ENCODE data around the gene POU2F1. TPM values are rescaled to one million over a fixed set of nuclear protein-coding genes. Genes with fewer than 3 reads are reported as not detected.

POU2F1 gene
- total RNA-seq, 1 experiment from 2014 or later: 24.5 TPM

GRCh38 chr1:167453123-167453522 is 232.4 kb downstream of the POU2F1 start:
- no peaks in the 10 kb centered on the region for H3K79me2 ChIP-seq (ENCODE audit: insufficient read depth, low read length)
- H3K4me2 ChIP-seq (ENCODE audit: low read length): no peak overlapping the region
- H3K27me3 ChIP-seq (ENCODE audit: insufficient read depth, low read length): no peaks in the 10 kb centered on the region
- BruUV-seq (replicated peaks): no TSS peak
- peaks cover 3 to 15% of the 10 kb centered on the region in 2 experiments; a peak in 3 of 4 replicates for H3K4me1 ChIP-seq (ENCODE audit: control insufficient read depth in 1 of 2, insufficient read depth in 2 of 2, low read length in 2 of 2)
- H2AFZ ChIP-seq (ENCODE audit: low read depth, low read length, poor library complexity, severe bottlenecking): no peak overlapping the region
- H3K9ac ChIP-seq (ENCODE audit: low read length): no peak overlapping the region
- TF ChIP-seq YY1 (IDR thresholded peaks at IDR 0.05; ENCODE audit: extremely low read depth, insufficient replicate concordance, low read depth, low read length): no peak
- TF ChIP-seq FOSL1 (IDR thresholded peaks at IDR 0.05; ENCODE audit: low read depth): no peak
- TF ChIP-seq SIN3A (IDR thresholded peaks at IDR 0.05; ENCODE audit: low read depth): no peak
- TF ChIP-seq POLR2A (IDR thresholded peaks at IDR 0.05; ENCODE audit: borderline replicate concordance, extremely low read depth, insufficient read depth, insufficient read length): no peak
- TF ChIP-seq EZH2 (IDR thresholded peaks at IDR 0.05): no peak
- TF ChIP-seq SP1 (IDR thresholded peaks at IDR 0.05; ENCODE audit: low read depth): no peak
- no peak for TF ChIP-seq TCF7L2 (IDR thresholded peaks at IDR 0.05; ENCODE audit: borderline replicate concordance, extremely low read depth, insufficient read depth, insufficient read length)
- no peak for TF ChIP-seq CTCF (IDR thresholded peaks at IDR 0.05 in 2 of 3, conservative IDR thresholded peaks at IDR 0.05 in 1 of 3; ENCODE audit: borderline replicate concordance in 1 of 3, insufficient read depth in 1 of 3, low read depth in 2 of 3, low read length in 2 of 3)
- TF ChIP-seq ELF1 (IDR thresholded peaks at IDR 0.05; ENCODE audit: borderline replicate concordance, low read depth): no peak
- TF ChIP-seq ATF3 (IDR thresholded peaks at IDR 0.05): no peak
- no peak for TF ChIP-seq ZNF274 (IDR thresholded peaks at IDR 0.05; ENCODE audit: low read depth, low read length)
- TF ChIP-seq RAD21 (IDR thresholded peaks at IDR 0.05; ENCODE audit: low read depth): no peak
- TF ChIP-seq POLR2AphosphoS5 (IDR thresholded peaks at IDR 0.05; ENCODE audit: low read depth, low read length): no peak
- no peak for TF ChIP-seq ZBTB33 (IDR thresholded peaks at IDR 0.05; ENCODE audit: extremely low read depth, insufficient replicate concordance, low read length)
- TF ChIP-seq EZH2phosphoT487 (IDR thresholded peaks at IDR 0.05; ENCODE audit: borderline replicate concordance): no peak
- TF ChIP-seq CEBPB (IDR thresholded peaks at IDR 0.05; ENCODE audit: low read depth): no peak
- H3K36me3 ChIP-seq (ENCODE audit: control insufficient read depth in 1 of 2, insufficient read depth in 2 of 2, low read length in 2 of 2): no peaks in the 10 kb centered on the region
- no peaks in the 10 kb centered on the region for H4K20me1 ChIP-seq (ENCODE audit: insufficient read depth)
- no peak overlapping the region for H3K27ac ChIP-seq (ENCODE audit: low read depth, low read length)
- intact Hi-C loops (cut with micrococcal nuclease): no loop called here
- H3K4me3 ChIP-seq (replicated peaks in 1 of 2; ENCODE audit: low read depth in 1 of 2, low read length in 2 of 2): no peak overlapping the region
- no peak for ATAC-seq
- CTCF ChIA-PET: interaction anchor here (1.6 kb wide), 1 partner anchor 81 kb away, joined by 3 read pairs; no protein-coding TSS in a partner anchor
- RAD21 ChIA-PET (ENCODE audit: low non-redundant PET in 1 of 2, low total read pairs in 2 of 2, uncharacterized antibody in 2 of 2, unreplicated experiment in 2 of 2): no interaction called here
- no peaks in the 10 kb centered on the region for H3K9me2 ChIP-seq (ENCODE audit: insufficient read depth)
- H3K9me3 ChIP-seq (ENCODE audit: control insufficient read depth in 1 of 2, insufficient read depth in 1 of 2, low read depth in 1 of 2, low read length in 2 of 2): no peaks in the 10 kb centered on the region
- POLR2A ChIA-PET: no interaction called here
- no peak for DNase-seq (ENCODE audit: low read depth, low spot score)

Data from HCT116 (cell line).